ENCODE results near the gene HYPK. TPM values are rescaled to one million over a fixed set of nuclear protein-coding genes. Genes with fewer than 3 reads are reported as not detected.

The HYPK gene
- total and polyA plus RNA-seq, 2 experiments from 2014 or later: 7.2 to 40.1 TPM

- Mint-ChIP-seq H3K27ac (no peak overlapping the region), H3K4me1 (peaks cover 17% of the 10 kb centered on the region), H3K27me3 (ENCODE audit: insufficient read depth, low read depth, poor library complexity) (peaks cover 19% of the 10 kb centered on the region), H3K4me3 (peak overlapping the region; percentile 82), H3K36me3 (ENCODE audit: low read depth) (peaks cover 29% of the 10 kb centered on the region), H3K9me3 (no peaks in the 10 kb centered on the region; the same call in 2 of the 3 replicates)
- peaks cover 21% of the 10 kb centered on the region for H3K36me3 ChIP-seq (ENCODE audit: insufficient read depth)
- ATAC-seq: peak; percentile 50
- TF ChIP-seq POLR2AphosphoS5 (IDR thresholded peaks at IDR 0.05; ENCODE audit: low read depth) (0 out of 2 replicates have a peak, but pooled peaks have one; percentile 6), CTCF (conservative IDR thresholded peaks at IDR 0.05; ENCODE audit: low read depth in 2 of 2) (no peak)
- no peak overlapping the region for H3K27ac ChIP-seq (ENCODE audit: low read depth)
- no peaks in the 10 kb centered on the region for H3K79me2 ChIP-seq (replicated peaks; ENCODE audit: insufficient read depth)
- H3K4me2 ChIP-seq: peak overlapping the region; percentile 96
- H3K9me2 ChIP-seq (ENCODE audit: insufficient read depth): no peaks in the 10 kb centered on the region
- peak overlapping the region; percentile 95 for H3K4me3 ChIP-seq
- DNase-seq (ENCODE audit: low spot score): peak; percentile 82
- peaks cover 49% of the 10 kb centered on the region for H3F3A ChIP-seq (replicated peaks; ENCODE audit: low read depth)
- no peaks in the 10 kb centered on the region for H3K27me3 ChIP-seq (ENCODE audit: insufficient read depth)
- H4K20me1 ChIP-seq (replicated peaks; ENCODE audit: insufficient read depth): peaks cover 17% of the 10 kb centered on the region
- peak overlapping the region; percentile 98 for H2AFZ ChIP-seq
- peaks cover 11% of the 10 kb centered on the region for H3K4me1 ChIP-seq (ENCODE audit: insufficient read depth)
Measured at GRCh38 chr15:43776101-43776717, 24.2 kb upstream of the HYPK start.

- DNase-seq (ENCODE audit: low spot score) (peak; percentile 80), ATAC-seq (peak; percentile 68)
- H3K4me1 ChIP-seq (ENCODE audit: insufficient read depth): peaks cover 11% of the 10 kb centered on the region
- H3F3A ChIP-seq (replicated peaks; ENCODE audit: low read depth): peaks cover 43% of the 10 kb centered on the region
- no peaks in the 10 kb centered on the region for H3K79me2 ChIP-seq (replicated peaks; ENCODE audit: insufficient read depth)
- Mint-ChIP-seq H3K9me3 (no peaks in the 10 kb centered on the region; the same call in 2 of the 3 replicates), H3K27ac (peak within 1 kb of the TSS; percentile 48; the same call in 1 of the 2 replicates), H3K4me1 (peaks cover 17% of the 10 kb centered on the region), H3K36me3 (ENCODE audit: low read depth) (peaks cover 23% of the 10 kb centered on the region), H3K4me3 (peak within 1 kb of the TSS; percentile 82), H3K27me3 (ENCODE audit: insufficient read depth, low read depth, poor library complexity) (peaks cover 19% of the 10 kb centered on the region)
- peak within 1 kb of the TSS; percentile 96 for H3K4me2 ChIP-seq
- no peaks in the 10 kb centered on the region for H3K27me3 ChIP-seq (ENCODE audit: insufficient read depth)
- peaks cover 15% of the 10 kb centered on the region for H3K36me3 ChIP-seq (ENCODE audit: insufficient read depth)
- H2AFZ ChIP-seq: peak within 1 kb of the TSS; percentile 98
- no peak for TF ChIP-seq CREB1 (CRISPR knock-in tag; IDR thresholded peaks at IDR 0.05; ENCODE audit: low read depth)
- TF ChIP-seq POLR2AphosphoS5 (IDR thresholded peaks at IDR 0.05; ENCODE audit: low read depth): peak; percentile 79
- TF ChIP-seq ZNF462 (CRISPR knock-in tag; IDR thresholded peaks at IDR 0.05): no peak
- no peak for TF ChIP-seq EZH2 (IDR thresholded peaks at IDR 0.05; ENCODE audit: low read depth, unreplicated experiment)
- no peak for TF ChIP-seq REST (IDR thresholded peaks at IDR 0.05; ENCODE audit: unreplicated experiment)
- TF ChIP-seq ZNF114 (CRISPR knock-in tag; IDR thresholded peaks at IDR 0.05): no peak
- no peaks in the 10 kb centered on the region for H3K9me2 ChIP-seq (ENCODE audit: insufficient read depth)
- peak within 1 kb of the TSS; percentile 95 for H3K4me3 ChIP-seq
- H4K20me1 ChIP-seq (replicated peaks; ENCODE audit: insufficient read depth): peaks cover 12% of the 10 kb centered on the region
- peak within 1 kb of the TSS; percentile 76; the same call in 1 of the 2 replicates for H3K27ac ChIP-seq (ENCODE audit: low read depth)
Measured at GRCh38 chr15:43776718-43777266, 23.6 kb upstream of the HYPK start, which contains the start of gene ELL3. Gene ELL3, minus strand, starts transcription at chr15:43776966. Its CDS starts 65 bp downstream, at chr15:43776901.
